NCI-H510A (cell line): Measurements from ENCODE around the gene ZNF747.
"Not testable (repeated sequence)": the region's sequence is repeated elsewhere in the genome, so short reads cannot be mapped to it uniquely, and the experiment has no call there.

ENCODE experiments used
- DNase-seq: peaks from one replicate; lab custom pipeline; 2025; lab: John Stamatoyannopoulos, UW

The ZNF747 gene

GRCh38 chr16:30533748-30534367, 800 bp downstream of the ZNF747 start:
- no peak for DNase-seq

DNA sequence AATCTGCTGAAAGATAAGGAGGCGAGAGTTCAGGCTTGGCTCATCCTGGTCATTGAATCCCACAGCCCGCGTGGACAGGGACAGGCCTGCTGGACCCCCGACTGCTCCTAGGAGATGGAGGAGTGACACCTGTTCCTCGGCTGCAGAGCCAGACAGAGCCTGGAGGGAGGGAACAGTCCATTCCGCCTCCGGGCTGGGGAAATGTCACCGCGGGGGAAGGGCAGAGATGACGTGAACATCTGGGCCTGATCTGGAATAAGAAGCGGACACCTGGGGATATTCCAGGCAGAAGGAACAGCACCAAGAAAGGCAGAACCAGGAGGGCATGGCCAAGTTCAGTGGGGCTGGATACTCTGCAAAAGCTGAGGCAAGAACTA, 1.5 kb downstream of the ZNF747 start:
- DNase-seq, result no peak

GRCh38 chr16:30532285-30533145, 2.1 kb downstream of the ZNF747 start:
- DNase-seq, result no peak

GRCh38 chr16:30530163-30531037, 4.3 kb downstream of the ZNF747 start:
- no peak for DNase-seq

GRCh38 chr16:30528799-30529457, 5.7 kb downstream of the ZNF747 start:
- no peak for DNase-seq

DNA sequence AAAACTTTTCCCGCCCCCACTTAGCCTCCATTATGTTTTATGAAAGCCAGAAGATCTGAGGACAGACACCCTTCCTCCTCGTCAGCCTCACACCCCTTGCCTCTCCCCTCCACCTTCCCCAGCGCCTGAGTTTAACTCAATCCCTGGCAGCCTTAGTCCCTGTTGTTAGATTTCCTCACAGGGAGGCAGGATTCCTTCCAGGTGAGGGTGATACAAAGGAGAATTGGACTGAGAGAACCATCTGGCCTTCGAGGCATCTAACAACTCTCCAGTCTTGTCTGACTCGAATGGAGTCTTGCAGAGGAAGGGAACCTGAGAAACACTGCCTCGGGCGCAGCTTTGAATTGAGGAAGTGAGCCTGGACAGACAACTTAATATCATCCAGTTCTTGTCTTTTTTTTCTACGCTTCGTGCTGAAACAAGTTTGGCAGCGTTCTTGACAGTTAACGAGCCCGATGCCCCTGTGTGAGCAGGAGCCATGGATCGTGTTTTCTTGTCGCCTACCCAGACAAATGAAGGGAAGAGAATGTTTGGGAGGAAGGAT, 7.0 kb downstream of the ZNF747 start:
- peak; percentile 42 for DNase-seq

GRCh38 chr16:30526823-30527634, 7.6 kb downstream of the ZNF747 start:
- peak; percentile 99 for DNase-seq

- DNase-seq, result peak; percentile 76
Observed at GRCh38 chr16:30526137-30526822, 8.4 kb downstream of the ZNF747 start, which contains the start of gene ZNF768. TSS of gene ZNF768 (minus strand) at chr16:30526566. CDS start at chr16:30526413, 153 bp downstream.

- no peak for DNase-seq
Observed at GRCh38 chr16:30525844-30526136, 8.9 kb downstream of the ZNF747 start.

DNA sequence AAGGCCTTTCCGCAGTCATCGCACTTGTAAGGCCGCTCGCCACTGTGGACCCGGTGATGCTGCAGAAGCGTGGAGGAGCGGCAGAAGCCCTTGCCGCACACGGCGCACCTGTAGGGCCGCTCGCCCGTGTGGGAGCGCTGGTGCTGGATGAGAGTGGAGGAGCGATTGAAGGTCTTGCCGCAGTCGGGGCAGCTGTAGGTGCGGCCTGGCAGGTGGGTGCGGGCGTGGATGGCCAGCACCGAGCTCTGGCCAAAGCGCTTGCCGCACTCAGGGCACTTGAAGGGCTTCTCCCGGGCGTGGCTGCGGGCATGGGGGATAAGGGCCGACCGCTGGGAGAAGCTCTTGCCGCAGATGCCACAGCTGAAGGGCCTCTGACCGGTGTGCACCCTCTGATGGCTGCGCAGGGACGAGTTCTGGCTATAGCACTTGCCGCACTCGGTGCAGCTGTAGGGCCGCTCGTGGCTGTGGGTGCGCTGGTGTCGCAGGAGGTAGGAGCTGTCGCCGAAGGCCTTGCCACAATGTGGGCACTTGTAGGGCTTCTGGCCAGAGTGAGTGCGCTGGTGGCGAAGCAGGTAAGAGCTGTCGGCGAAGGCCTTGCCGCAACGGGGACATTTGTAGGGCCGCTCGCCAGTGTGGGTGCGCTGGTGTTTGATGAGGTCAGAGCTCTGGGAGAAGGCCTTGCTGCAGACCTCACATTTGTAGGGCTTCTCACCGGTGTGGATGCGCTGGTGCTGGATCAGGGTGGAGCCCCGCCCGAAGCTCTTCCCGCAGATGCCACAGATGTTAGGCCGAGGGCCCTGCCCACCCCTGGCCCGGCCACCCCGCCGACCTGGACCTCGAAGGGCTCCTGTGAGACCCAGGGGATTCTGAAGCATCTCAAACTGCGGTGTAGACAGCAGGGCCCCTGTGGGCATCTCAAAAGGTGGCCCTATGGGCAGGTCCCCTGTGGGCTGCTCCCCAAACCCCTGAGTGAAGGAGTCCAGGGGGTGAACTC, 9.8 kb downstream of the ZNF747 start:
- DNase-seq, result no peak

- DNase-seq, result no peak
Observed at GRCh38 chr16:30523768-30524574, 10.7 kb downstream of the ZNF747 start.

DNA sequence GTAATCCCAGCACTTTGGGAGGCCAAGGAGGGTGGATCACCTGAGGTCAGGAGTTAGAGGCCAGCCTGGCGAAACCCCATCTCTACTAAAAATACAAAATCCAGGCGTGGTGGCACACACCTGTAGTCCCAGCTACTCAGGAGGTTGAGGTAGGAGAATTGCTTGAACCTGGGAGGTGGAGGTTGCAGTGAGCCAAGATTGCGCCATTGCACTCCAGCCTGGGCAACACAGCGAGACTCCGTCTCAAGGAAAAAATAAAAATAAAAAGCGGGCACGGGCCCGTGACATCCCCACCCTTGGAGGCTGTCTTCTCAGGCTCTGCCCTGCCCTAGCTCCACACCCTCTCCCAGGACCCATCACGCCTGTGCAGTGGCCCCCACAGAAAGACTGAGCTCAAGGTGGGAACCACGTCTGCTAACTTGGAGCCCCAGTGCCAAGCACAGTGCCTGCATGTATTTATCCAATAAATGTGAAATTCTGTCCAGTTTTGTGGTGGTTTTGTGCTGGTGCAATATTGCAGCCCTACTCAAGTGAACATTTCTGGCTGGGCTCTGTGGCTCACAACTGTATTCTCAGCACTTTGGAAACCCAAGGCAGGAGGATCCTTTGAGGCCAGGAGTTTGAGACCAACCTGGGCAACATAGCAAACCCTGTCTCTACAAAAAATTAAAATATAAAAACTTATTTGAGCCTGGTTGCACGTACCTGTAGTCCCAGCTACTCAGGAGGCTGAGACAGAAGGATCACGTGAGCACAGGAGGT, 11.8 kb downstream of the ZNF747 start:
- DNase-seq, result not testable (repeated sequence)

DNA sequence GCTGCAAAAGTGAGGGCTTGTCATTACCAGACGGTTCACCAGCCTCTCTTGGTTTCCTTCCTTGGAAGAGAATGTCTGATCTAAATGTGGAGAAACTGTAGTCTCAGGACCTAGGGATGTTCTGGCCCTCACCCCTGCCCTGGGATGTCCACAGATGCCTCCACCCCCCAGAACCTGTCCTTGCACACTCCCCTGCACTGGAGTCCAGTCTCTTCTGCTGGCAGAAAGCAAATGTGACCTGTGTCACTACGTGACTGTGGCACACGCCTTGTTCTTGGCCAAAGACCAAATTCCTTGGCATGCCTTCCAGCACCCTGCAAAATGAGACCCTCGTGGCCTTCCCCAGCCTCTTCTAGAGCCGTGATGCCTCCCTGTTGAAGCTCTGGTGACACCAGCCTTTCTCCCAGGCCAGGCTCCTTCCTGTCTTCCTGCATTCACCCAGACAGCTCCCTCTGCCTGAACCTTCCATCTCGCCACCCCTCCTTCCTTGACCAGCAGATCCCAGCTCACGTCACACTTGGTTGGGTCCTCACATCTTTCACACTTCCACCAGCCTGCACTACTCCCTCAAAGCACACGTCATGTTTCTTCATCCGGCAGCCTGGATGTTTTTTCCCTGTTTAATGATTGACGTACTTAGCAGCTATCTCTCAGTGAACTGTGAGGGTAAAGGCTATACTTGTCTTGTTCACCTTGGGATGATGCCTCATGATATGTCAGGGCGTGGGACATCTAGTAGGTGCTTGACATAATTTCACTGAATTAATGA, 12.6 kb downstream of the ZNF747 start:
- DNase-seq, result no peak

DNA sequence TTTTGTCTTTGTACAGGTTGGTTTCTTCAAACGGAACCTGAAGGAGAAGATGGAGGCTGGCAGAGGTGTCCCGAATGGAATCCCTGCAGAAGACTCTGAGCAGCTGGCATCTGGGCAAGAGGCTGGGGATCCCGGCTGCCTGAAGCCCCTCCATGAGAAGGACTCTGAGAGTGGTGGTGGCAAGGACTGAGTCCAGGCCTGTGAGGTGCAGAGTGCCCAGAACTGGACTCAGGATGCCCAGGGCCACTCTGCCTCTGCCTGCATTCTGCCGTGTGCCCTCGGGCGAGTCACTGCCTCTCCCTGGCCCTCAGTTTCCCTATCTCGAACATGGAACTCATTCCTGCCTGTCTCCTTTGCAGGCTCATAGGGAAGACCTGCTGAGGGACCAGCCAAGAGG, 13.2 kb downstream of the ZNF747 start:
- no peak for DNase-seq

- no peak for DNase-seq
Observed at GRCh38 chr16:30519120-30520049, 15.3 kb downstream of the ZNF747 start.

DNA sequence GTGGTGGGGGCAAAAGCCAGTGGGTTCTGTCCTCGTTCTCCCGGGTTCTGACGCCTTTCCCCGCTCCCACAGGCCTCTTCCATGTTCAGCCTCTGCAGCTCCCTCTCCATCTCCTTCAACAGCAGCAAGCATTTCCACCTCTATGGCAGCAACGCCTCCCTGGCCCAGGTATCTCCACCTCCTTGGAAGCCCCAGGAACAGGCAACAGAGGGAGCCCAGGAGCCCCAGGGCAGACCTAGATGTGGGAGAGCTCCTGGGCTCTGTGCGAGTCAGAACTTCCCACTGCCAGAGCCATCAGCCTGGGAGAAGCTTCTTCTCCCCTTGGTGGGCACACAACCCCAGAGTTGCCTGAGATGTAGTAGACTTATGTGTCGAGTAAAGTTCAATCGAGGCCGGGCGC, 16.1 kb downstream of the ZNF747 start:
- DNase-seq, result no peak
